Type B pancreatic cell (in vitro differentiated cells): Measurements from ENCODE around the gene ADD2. TPM values are rescaled to one million over a fixed set of nuclear protein-coding genes. Genes with fewer than 3 reads are reported as not detected.

Source experiments
- DNase-seq: peaks from one replicate; pipeline ENCODE4 v3.0.0; 2021; ENCODE audit warnings: mixed read lengths; ENCODE audit not compliant: unreplicated experiment; ENCODE audit errors: extremely low spot score
- H3K27ac Mint-ChIP-seq: 2 replicates; pipeline ENCODE4 v1.8.0; 2021; ENCODE audit warnings: mild to moderate bottlenecking, mixed read lengths
- H3K27me3 Mint-ChIP-seq: 2 replicates; pipeline ENCODE4 v1.8.0; 2021; ENCODE audit warnings: mixed read lengths
- H3K36me3 Mint-ChIP-seq: 2 replicates; pipeline ENCODE4 v1.8.0; 2021; ENCODE audit warnings: mixed read lengths
- H3K4me1 Mint-ChIP-seq: one replicate; pipeline ENCODE4 v1.8.0; 2021; ENCODE audit warnings: mixed read lengths; ENCODE audit not compliant: unreplicated experiment
- H3K4me3 Mint-ChIP-seq: 2 replicates; pipeline ENCODE4 v1.8.0; 2021; ENCODE audit warnings: mild to moderate bottlenecking, mixed read lengths
- H3K9me3 Mint-ChIP-seq: 2 replicates; pipeline ENCODE4 v1.8.0; 2021; ENCODE audit warnings: mixed read lengths
- CTCF ChIP-seq: fragments of 200-600 bp; sonication (generic); conservative IDR thresholded peaks from 2 replicates; pipeline ENCODE4 v1.5.0; 2021; ENCODE audit warnings: antibody characterized with exemption, mild to moderate bottlenecking
- total RNA-seq: library from RNA; stranded (reverse); gene quantifications from 2 replicates; pipeline ENCODE4 v1.2.1, GENCODE V29; 2021; ENCODE audit warnings: low replicate concordance

The ADD2 gene
- total RNA-seq, 1 donor from 2014 or later, result 5.0 TPM

DNA sequence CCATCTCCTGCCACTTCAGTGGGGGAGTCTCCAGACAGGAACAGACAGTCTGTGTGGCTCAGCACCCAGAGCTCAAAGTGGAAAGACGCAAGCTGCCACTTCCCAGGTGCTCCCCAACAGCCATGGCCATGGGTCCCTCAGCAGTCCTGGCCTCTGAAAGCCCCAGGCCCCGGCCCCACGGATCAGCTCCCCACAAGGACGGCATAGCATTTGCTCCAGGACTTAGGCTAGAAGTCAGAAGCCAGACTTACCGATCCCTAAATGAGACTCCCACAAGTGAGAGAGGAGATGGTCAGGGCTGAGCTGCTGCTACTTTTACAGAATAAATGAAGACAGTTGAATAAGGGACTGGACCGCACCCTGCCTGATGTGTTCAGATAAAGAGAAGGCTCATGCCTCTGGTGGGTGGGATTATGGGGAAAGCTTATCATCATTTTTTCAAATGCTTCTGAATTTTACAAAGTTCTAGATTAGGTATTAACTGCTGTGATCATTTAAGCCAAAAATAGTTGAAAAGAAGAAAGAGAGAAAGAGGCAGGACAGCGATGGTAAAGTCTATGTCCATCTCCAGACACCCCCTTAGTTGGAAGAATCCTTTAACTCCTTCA is 50.5 kb downstream of the ADD2 start:
- no peaks in the 10 kb centered on the region for H3K9me3 Mint-ChIP-seq
- H3K4me1 Mint-ChIP-seq, result peaks cover 4% of the 10 kb centered on the region
- no peak for TF ChIP-seq CTCF
- no peak overlapping the region for H3K4me3 Mint-ChIP-seq
- no peaks in the 10 kb centered on the region for H3K36me3 Mint-ChIP-seq
- peaks cover 25% of the 10 kb centered on the region for H3K27me3 Mint-ChIP-seq
- H3K27ac Mint-ChIP-seq, result no peak overlapping the region
- DNase-seq, result no peak

DNA sequence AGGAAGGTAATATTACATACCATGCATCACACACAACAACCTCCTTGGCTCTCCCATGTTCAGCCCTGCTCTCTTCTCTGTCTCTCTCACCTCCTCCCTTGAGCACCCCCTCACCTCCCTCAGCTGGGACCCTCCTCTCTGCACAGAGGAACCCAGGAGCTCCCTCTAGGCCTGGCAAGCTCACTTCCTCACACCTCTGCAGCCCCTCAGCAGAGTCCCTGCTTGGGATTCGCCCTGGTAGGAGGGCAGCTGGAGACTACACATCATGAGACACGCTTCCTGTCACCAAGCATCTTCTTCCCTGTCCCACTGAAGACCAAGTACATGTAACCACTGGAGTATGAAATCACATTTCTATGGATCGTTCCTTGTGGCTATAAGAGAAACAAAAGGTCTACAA is 51.0 kb downstream of the ADD2 start:
- no peak for TF ChIP-seq CTCF
- Mint-ChIP-seq H3K27me3 (peaks cover 24% of the 10 kb centered on the region), H3K9me3 (no peaks in the 10 kb centered on the region), H3K4me1 (peaks cover 4% of the 10 kb centered on the region), H3K4me3 (no peak overlapping the region), H3K27ac (no peak overlapping the region), H3K36me3 (no peaks in the 10 kb centered on the region)
- no peak for DNase-seq

DNA sequence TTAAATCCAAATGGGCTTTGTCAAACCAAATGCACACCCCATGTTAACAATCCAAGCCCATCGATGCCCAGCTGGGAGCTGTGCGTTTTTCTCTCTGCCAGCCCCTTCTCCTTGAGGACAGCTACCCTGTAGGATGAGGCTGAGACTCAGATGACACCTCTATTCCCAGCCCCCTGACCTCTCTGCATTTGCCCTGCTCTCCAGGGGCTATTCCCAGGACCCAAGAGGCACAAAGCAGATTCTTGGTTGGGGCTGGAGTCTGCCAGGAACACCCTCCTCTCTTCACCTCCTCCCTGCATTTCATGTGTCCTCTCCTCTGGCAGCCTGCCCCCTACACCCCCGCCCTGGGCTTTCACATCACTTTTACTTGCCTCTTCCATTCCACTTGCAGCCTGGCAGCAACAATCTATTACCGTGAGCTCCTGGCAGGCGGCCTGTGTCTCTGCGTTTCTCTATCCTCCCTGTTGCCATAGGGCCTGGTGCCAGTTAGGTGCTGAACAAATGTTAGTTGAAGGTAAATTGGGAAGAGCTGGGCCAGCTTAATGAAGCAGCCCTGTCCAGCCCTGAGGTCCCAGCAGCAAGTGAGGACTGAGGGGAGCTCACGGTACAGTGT is 51.8 kb downstream of the ADD2 start:
- H3K36me3 Mint-ChIP-seq, result no peaks in the 10 kb centered on the region
- DNase-seq, result no peak
- H3K4me1 Mint-ChIP-seq, result peaks cover 4% of the 10 kb centered on the region
- TF ChIP-seq CTCF, result no peak
- no peak overlapping the region for H3K27ac Mint-ChIP-seq
- H3K9me3 Mint-ChIP-seq, result no peaks in the 10 kb centered on the region
- H3K27me3 Mint-ChIP-seq, result peaks cover 21% of the 10 kb centered on the region
- no peak overlapping the region for H3K4me3 Mint-ChIP-seq

- DNase-seq, result no peak
- Mint-ChIP-seq H3K9me3 (no peaks in the 10 kb centered on the region), H3K4me3 (no peak overlapping the region), H3K27ac (no peak overlapping the region), H3K4me1 (peaks cover 4% of the 10 kb centered on the region), H3K27me3 (peaks cover 21% of the 10 kb centered on the region), H3K36me3 (no peaks in the 10 kb centered on the region)
- TF ChIP-seq CTCF, result no peak
Observed at GRCh38 chr2:70715071-70715985, 52.7 kb downstream of the ADD2 start.

DNA sequence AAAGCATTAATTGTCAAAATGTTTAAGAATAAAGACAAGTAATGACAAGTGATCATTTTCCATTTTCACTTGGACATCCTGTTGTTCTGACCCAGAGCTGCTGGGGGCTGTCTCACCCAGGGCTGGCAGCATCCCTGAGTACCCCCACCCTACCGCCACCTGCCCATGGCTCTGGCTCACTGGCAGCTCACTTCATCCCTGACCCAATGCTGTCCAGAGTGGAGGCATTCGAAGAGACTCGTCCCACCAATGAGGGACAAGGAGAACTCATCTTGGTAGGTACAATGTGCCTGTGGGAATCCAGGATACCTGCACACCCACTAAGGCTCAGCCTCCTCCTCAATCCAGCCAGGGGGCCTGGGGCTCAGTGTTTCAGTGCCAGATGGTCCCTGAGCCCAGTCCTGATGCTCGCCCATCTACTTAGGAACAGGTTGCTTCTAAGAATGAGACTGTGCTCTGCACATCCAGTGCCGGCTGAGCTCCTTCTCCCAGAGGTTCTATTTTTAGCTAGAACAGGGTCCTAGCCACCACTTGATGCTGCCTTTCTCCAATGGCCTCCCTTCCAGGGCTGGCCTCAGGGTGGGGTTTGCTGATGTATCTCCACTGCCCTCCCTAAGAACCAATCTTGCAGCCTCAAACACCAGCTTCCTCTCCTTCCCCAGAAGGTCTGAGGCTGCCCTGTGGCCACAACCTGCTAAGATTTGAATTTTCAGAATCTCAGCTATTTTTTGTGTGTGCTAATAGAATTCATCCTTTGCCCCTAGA is 53.7 kb downstream of the ADD2 start:
- no peaks in the 10 kb centered on the region for H3K9me3 Mint-ChIP-seq
- H3K4me3 Mint-ChIP-seq, result no peak overlapping the region
- H3K4me1 Mint-ChIP-seq, result peaks cover 4% of the 10 kb centered on the region
- H3K36me3 Mint-ChIP-seq, result no peaks in the 10 kb centered on the region
- DNase-seq, result peak; percentile 34
- TF ChIP-seq CTCF, result no peak
- peaks cover 21% of the 10 kb centered on the region for H3K27me3 Mint-ChIP-seq
- no peak overlapping the region for H3K27ac Mint-ChIP-seq
